K562 (cell line): ENCODE measurements around the gene GRB2. TPM values are rescaled to one million over a fixed set of nuclear protein-coding genes. Genes with fewer than 3 reads are reported as not detected.

ENCODE experiments used
- ATAC-seq: fragments of 200-7000 bp; cut with Tn5 transposase; 3 replicates; pipeline ENCODE4 v1.9.1; 2020; ENCODE audit warnings: moderate library complexity
- BruUV-seq: library from RNA; stranded (reverse); fragments of 400-500 nt; replicated peaks from 2 replicates; lab custom pipeline; 2021; lab: Mats Ljungman, UMichigan
- CTCF ChIA-PET: fragments of 300-600 bp; formaldehyde crosslinking; extraction: SDS; loops from one replicate; lab custom pipeline; 2021; ENCODE audit warnings: low intra/inter-chr PET ratio; lab: Yijun Ruan, JAX
- POLR2A ChIA-PET: fragments of 300-600, 350-650 bp; sonication (Branson Sonifier 250); formaldehyde crosslinking; extraction: SDS; loops from one replicate; lab custom pipeline; 2021; ENCODE audit warnings: antibody characterized with exemption, inconsistent platforms; lab: Yijun Ruan, JAX
- DNase-seq, 4 experiments: peaks; one replicate each; pipeline versions ENCODE4 v3.0.0 to v3.0.0-alpha.2; 2011 to 2018; ENCODE audit warnings: low spot score in 3 of 4, mixed read lengths in 3 of 4; ENCODE audit errors: extremely low read depth in 1 of 4
- FAIRE-seq: peaks from 2 replicates; lab custom pipeline; 2011; peaks lifted over from hg19 to GRCh38; lab: Jason Lieb, UNC
- H2AFZ ChIP-seq: 2 replicates; pipeline ENCODE4 v1.6.0; 2011; ENCODE audit warnings: low read depth, low read length, control low read depth, inconsistent platforms
- H3K27ac ChIP-seq: fragments of 200-600 bp; 3 replicates; pipeline ENCODE4 v1.8.0; 2011; ENCODE audit warnings: low read depth, mild to moderate bottlenecking, control low read depth, inconsistent platforms, low read length, moderate library complexity, mixed read lengths; ENCODE audit errors: extremely low read depth
- H3K27me3 ChIP-seq, 2 experiments: fragments of 300-600 bp in 1 of 2; 2 replicates in 1 of 2; 3 replicates in 1 of 2; pipeline versions ENCODE4 v1.6.0 to v1.8.0; 2011; ENCODE audit warnings: inconsistent platforms in 2 of 2, low read length in 2 of 2, mild to moderate bottlenecking in 1 of 2, mixed read lengths in 1 of 2, moderate library complexity in 1 of 2; ENCODE audit not compliant: control insufficient read depth in 2 of 2, insufficient read depth in 2 of 2
- H3K36me3 ChIP-seq: fragments of 300-600 bp; 3 replicates; pipeline ENCODE4 v1.8.0; 2011; ENCODE audit warnings: mild to moderate bottlenecking, low read length, inconsistent platforms; ENCODE audit not compliant: control insufficient read depth, insufficient read depth
- H3K4me1 ChIP-seq, 2 experiments: fragments of 200-600 bp in 1 of 2; replicated peaks in 1 of 2; 2 replicates in 1 of 2; 3 replicates in 1 of 2; pipeline versions ENCODE4 v1.5.1 to v1.8.0; 2011; ENCODE audit warnings: inconsistent platforms in 2 of 2, low read length in 2 of 2, mild to moderate bottlenecking in 1 of 2, mixed read lengths in 1 of 2, moderate library complexity in 1 of 2; ENCODE audit not compliant: control insufficient read depth in 2 of 2, insufficient read depth in 2 of 2
- H3K4me2 ChIP-seq: 2 replicates; pipeline ENCODE4 v1.6.1; 2011; ENCODE audit warnings: low read length, control low read depth, inconsistent platforms, mixed read lengths; ENCODE audit not compliant: insufficient read depth
- H3K4me3 ChIP-seq: fragments of 200-600 bp; sonication (generic), shearing (Covaris generic); 2 replicates; pipeline ENCODE4 v1.5.1; 2016; ENCODE audit warnings: control low read depth, inconsistent platforms
- H3K79me2 ChIP-seq: fragments of 200-600 bp; 3 replicates; pipeline ENCODE4 v1.8.0; 2011; ENCODE audit warnings: low read length, inconsistent platforms; ENCODE audit not compliant: control insufficient read depth, insufficient read depth
- H3K9ac ChIP-seq, 2 experiments: 2 replicates each; pipeline versions ENCODE4 v1.6.0 to v1.6.1; 2011; ENCODE audit warnings: low read depth in 2 of 2, low read length in 2 of 2, control low read depth in 1 of 2, inconsistent platforms in 1 of 2, mild to moderate bottlenecking in 1 of 2, mixed read lengths in 1 of 2; ENCODE audit not compliant: insufficient read depth in 1 of 2
- H3K9me1 ChIP-seq: one replicate; pipeline ENCODE4 v1.6.0; 2011; ENCODE audit warnings: inconsistent platforms, mild to moderate bottlenecking, low read length, moderate library complexity; ENCODE audit not compliant: control insufficient read depth, insufficient read depth
- H3K9me3 ChIP-seq: replicated peaks from 2 replicates; pipeline ENCODE4 v1.5.1; 2011; ENCODE audit warnings: low read depth, low read length, inconsistent platforms; ENCODE audit not compliant: control insufficient read depth, insufficient read depth
- H4K20me1 ChIP-seq: replicated peaks from 2 replicates; pipeline ENCODE4 v1.6.1; 2011; ENCODE audit warnings: low read length, inconsistent platforms, mixed read lengths; ENCODE audit not compliant: control insufficient read depth, insufficient read depth
- CTCFL ChIP-seq: IDR thresholded peaks from 2 replicates; pipeline ENCODE4 v1.6.1; 2011; ENCODE audit warnings: borderline replicate concordance, low read depth, mild to moderate bottlenecking, moderate library complexity, low read length; ENCODE audit not compliant: insufficient read depth, poor library complexity, severe bottlenecking
- E2F8 ChIP-seq: fragments of 450-650 bp; IDR thresholded peaks from 2 replicates; pipeline ENCODE4 v1.7.1; 2018; ENCODE audit warnings: mild to moderate bottlenecking, low read depth; ENCODE audit not compliant: partially characterized antibody
- HMGN3 ChIP-seq: IDR thresholded peaks from 2 replicates; pipeline ENCODE4 v1.6.1; 2011; ENCODE audit warnings: borderline replicate concordance, low read depth, mild to moderate bottlenecking, mixed read lengths, low read length; ENCODE audit not compliant: insufficient read length; ENCODE audit errors: extremely low read depth
- KDM5B ChIP-seq: fragments of 200-600 bp; sonication (generic); IDR thresholded peaks from 2 replicates; pipeline ENCODE4 v1.6.1; 2012; ENCODE audit warnings: low read depth, mild to moderate bottlenecking, moderate library complexity, low read length, control low read depth, inconsistent platforms; ENCODE audit not compliant: insufficient replicate concordance
- MECOM ChIP-seq: fragments of 250-450 bp; sonication (Bioruptor Pico); IDR thresholded peaks from 2 replicates; pipeline ENCODE4 v1.8.0; 2022; ENCODE audit warnings: inconsistent platforms
- MXD1 ChIP-seq: fragments of 250-450 bp; sonication (Bioruptor Pico); IDR thresholded peaks from 2 replicates; pipeline ENCODE4 v1.8.0; 2021; ENCODE audit warnings: borderline replicate concordance, mild to moderate bottlenecking, moderate library complexity; ENCODE audit not compliant: poor library complexity, severe bottlenecking
- SIX5 ChIP-seq, 2 experiments: IDR thresholded peaks; 2 replicates each; pipeline ENCODE4 v1.6.1; 2011; ENCODE audit warnings: low read length in 2 of 2, borderline replicate concordance in 1 of 2, low read depth in 1 of 2, mild to moderate bottlenecking in 1 of 2, moderate library complexity in 1 of 2; ENCODE audit not compliant: insufficient read depth in 1 of 2
- SRSF7 ChIP-seq: fragments of 200-400 bp; formaldehyde crosslinking; optimal IDR thresholded peaks from 2 replicates; pipeline ENCODE3; 2017; ENCODE audit warnings: mild to moderate bottlenecking, low read depth, low read length
- TBL1XR1 ChIP-seq, 2 experiments: IDR thresholded peaks; 2 replicates each; pipeline ENCODE4 v1.6.1; 2012; ENCODE audit warnings: improper control_type of control experiment in 2 of 2, low read length in 2 of 2, mild to moderate bottlenecking in 1 of 2
- ZNF3 ChIP-seq: fragments of 250-450 bp; sonication (Bioruptor Pico); IDR thresholded peaks from 2 replicates; pipeline ENCODE4 v1.5.0; 2021; ENCODE audit warnings: mild to moderate bottlenecking, moderate library complexity
- ZNF586 ChIP-seq: fragments of 450-650 bp; formaldehyde crosslinking; conservative IDR thresholded peaks from 2 replicates; pipeline ENCODE4 v1.4.0; 2020; ENCODE audit warnings: mild to moderate bottlenecking, moderate library complexity
- ZSCAN32 ChIP-seq: fragments of 450-650 bp; formaldehyde crosslinking; IDR thresholded peaks from 2 replicates; pipeline ENCODE4 v1.4.0; 2020; ENCODE audit warnings: mild to moderate bottlenecking, moderate library complexity
- WGBS: fragments of 100-300 bp; shearing (Covaris generic); methylation state at CpG from one replicate; pipeline ENCODE4 v1.1.6; 2016; ENCODE audit warnings: low coverage, mixed read lengths; ENCODE audit not compliant: insufficient coverage; ENCODE audit errors: missing lambda C conversion rate; 5-methylcytosine and 5-hydroxymethylcytosine counted together
- in situ Hi-C: fragments of 300-500 bp; cut with MboI; formaldehyde crosslinking; loops from 4 replicates; pipeline ENCODE4 v1.15.0; 2018; ENCODE audit warnings: inconsistent platforms, mixed read lengths
- intact Hi-C: fragments of 100-400 bp; cut with micrococcal nuclease; formaldehyde crosslinking; loops from 2 replicates; pipeline ENCODE4 v1.14.2; 2022
- polyA plus RNA-seq, 8 experiments: library from polyadenylated mRNA; depleted of rRNA in 4 of 8; stranded (reverse) in 5 of 8; unstranded in 3 of 8; fragments of >200 nt; fragmentation: Nextera tagmentation in 2 of 8; fragmentation: Illumina TruSeq in 1 of 8; extraction: Ambion mirVana in 2 of 8; extraction: Trizol in 1 of 8; gene quantifications; 2 replicates each; pipeline versions ENCODE4 v1.2.1 to v1.2.3, GENCODE V29; 2011 to 2014; ENCODE audit warnings: inconsistent platforms in 1 of 8, missing spikeins in 1 of 8
- total RNA-seq, 7 experiments: library from RNA; depleted of rRNA in 6 of 7; stranded (reverse); fragments of >200 nt in 6 of 7; fragmentation: Illumina TruSeq in 2 of 7; extraction: Trizol in 2 of 7; gene quantifications; 2 replicates each; pipeline versions ENCODE4 v1.2.1 to v1.2.3, GENCODE V29; 2011 to 2021; ENCODE audit warnings: low replicate concordance in 1 of 7

GRB2 gene
- total and polyA plus RNA-seq, 9 of the 15 experiments (the other 6 are each of a cell fraction or from before 2014, with no cell fraction given) = 57.2 to 136 (median 84.8) TPM

- in situ Hi-C loops = no loop called here
- CTCF ChIA-PET = no interaction called here
- no peaks in the 10 kb centered on the region; the same call in 2 of the 3 replicates for H3K36me3 ChIP-seq
- TF ChIP-seq TBL1XR1 (IDR thresholded peaks at IDR 0.05; ENCODE audit: low read length in 2 of 2) = no peak
- TF ChIP-seq ZNF586 (CRISPR knock-in tag) = no peak
- no peak for TF ChIP-seq ZNF3 (CRISPR knock-in tag)
- TF ChIP-seq CTCFL = no peak
- no peak for TF ChIP-seq SIX5 (IDR thresholded peaks at IDR 0.05; ENCODE audit: borderline replicate concordance in 1 of 2, insufficient read depth in 1 of 2, low read depth in 1 of 2, low read length in 2 of 2)
- no peak for TF ChIP-seq E2F8
- TF ChIP-seq MXD1 (CRISPR knock-in tag) = no peak
- no peak for TF ChIP-seq ZSCAN32 (CRISPR knock-in tag)
- TF ChIP-seq HMGN3 = no peak
- TF ChIP-seq KDM5B = no peak
- TF ChIP-seq MECOM (CRISPR knock-in tag) = no peak
- TF ChIP-seq SRSF7 = no peak
- H3K4me2 ChIP-seq = no peak overlapping the region
- 79% methylated on average over 9 of the region's 9 CpGs for WGBS
- no TSS peak for BruUV-seq
- ATAC-seq = no peak
- H3K27me3 ChIP-seq = no peaks in the 10 kb centered on the region
- H2AFZ ChIP-seq = no peak overlapping the region
- H3K4me1 ChIP-seq = peaks cover 43 to 57% of the 10 kb centered on the region in 2 experiments
- intact Hi-C loops = no loop called here
- no peaks in the 10 kb centered on the region for H3K9me3 ChIP-seq
- no peak overlapping the region for H3K4me3 ChIP-seq
- POLR2A ChIA-PET = interaction anchor here (0.6 to 3.3 kb wide), 6 partner anchors 9 to 495 kb away, joined by 3 to 15 read pairs (median 4); no protein-coding TSS in a partner anchor
- no peak overlapping the region for H3K9ac ChIP-seq
- no peaks in the 10 kb centered on the region for H3K9me1 ChIP-seq
- FAIRE-seq = no peak
- H4K20me1 ChIP-seq = peaks cover 18% of the 10 kb centered on the region
- peaks cover 78% of the 10 kb centered on the region for H3K79me2 ChIP-seq
- no peak overlapping the region for H3K27ac ChIP-seq
- no peak for DNase-seq
Observed at GRCh38 chr17:75350706-75351105, 54.8 kb downstream of the GRB2 start.
